Fibroblast of pulmonary artery (primary cell): ENCODE results near the gene LDLRAD4.

Experiments used
- DNase-seq: peaks from one replicate; pipeline ENCODE4 v3.0.0-alpha.2; 2010; ENCODE audit warnings: low read depth
- H3K4me3 ChIP-seq: replicated peaks from 2 replicates; pipeline ENCODE4 v1.5.1; 2011; ENCODE audit warnings: low read depth, mild to moderate bottlenecking, control low read depth, low read length, moderate library complexity
- CTCF ChIP-seq: IDR thresholded peaks from 2 replicates; pipeline ENCODE4 v1.5.1; 2011; ENCODE audit warnings: mild to moderate bottlenecking, control low read depth, low read length, inconsistent platforms; ENCODE audit errors: missing control alignments

The LDLRAD4 gene

GRCh38 chr18:13284330-13285027 is 65.9 kb downstream of the LDLRAD4 start:
- H3K4me3 ChIP-seq = no peak overlapping the region
- TF ChIP-seq CTCF = no peak
- no peak for DNase-seq

- H3K4me3 ChIP-seq = no peak overlapping the region
- no peak for DNase-seq
- TF ChIP-seq CTCF = no peak
These were observed 67.3 kb downstream of the LDLRAD4 start for GRCh38 chr18:13285874-13286273.

GRCh38 chr18:13286456-13287125 is 68.0 kb downstream of the LDLRAD4 start:
- DNase-seq = no peak
- TF ChIP-seq CTCF = no peak
- no peak overlapping the region for H3K4me3 ChIP-seq

- DNase-seq = no peak
- H3K4me3 ChIP-seq = no peak overlapping the region
These were observed 68.8 kb downstream of the LDLRAD4 start for GRCh38 chr18:13287372-13287771.

GRCh38 chr18:13288509-13289133 is 70.1 kb downstream of the LDLRAD4 start:
- no peak for DNase-seq
- TF ChIP-seq CTCF = no peak
- H3K4me3 ChIP-seq = no peak overlapping the region

More at GRCh38 chr18:13287372-13287771, 68.8 kb downstream of the LDLRAD4 start:
- no peak for TF ChIP-seq CTCF

GRCh38 chr18:13289481-13290205 is 71.1 kb downstream of the LDLRAD4 start:
- no peak for DNase-seq
- H3K4me3 ChIP-seq = no peak overlapping the region
- no peak for TF ChIP-seq CTCF
